GM12865 (cell line): ENCODE data around the gene PDLIM7.

Experiments
- DNase-seq: peaks from one replicate; pipeline ENCODE4 v3.0.0; 2010; ENCODE audit warnings: low read depth
- H3K4me3 ChIP-seq: 2 replicates; pipeline ENCODE4 v1.5.1; 2011; ENCODE audit warnings: mild to moderate bottlenecking, low read depth, low read length, control low read depth
- TF ChIP-seq, protein P1 (sequence below): IDR thresholded peaks from 2 replicates; pipeline ENCODE4 v1.5.1; 2011; ENCODE audit warnings: low read length, control low read depth, low read depth, inconsistent platforms; ENCODE audit not compliant: insufficient read depth; ENCODE audit errors: missing control alignments

PDLIM7 gene

DNA sequence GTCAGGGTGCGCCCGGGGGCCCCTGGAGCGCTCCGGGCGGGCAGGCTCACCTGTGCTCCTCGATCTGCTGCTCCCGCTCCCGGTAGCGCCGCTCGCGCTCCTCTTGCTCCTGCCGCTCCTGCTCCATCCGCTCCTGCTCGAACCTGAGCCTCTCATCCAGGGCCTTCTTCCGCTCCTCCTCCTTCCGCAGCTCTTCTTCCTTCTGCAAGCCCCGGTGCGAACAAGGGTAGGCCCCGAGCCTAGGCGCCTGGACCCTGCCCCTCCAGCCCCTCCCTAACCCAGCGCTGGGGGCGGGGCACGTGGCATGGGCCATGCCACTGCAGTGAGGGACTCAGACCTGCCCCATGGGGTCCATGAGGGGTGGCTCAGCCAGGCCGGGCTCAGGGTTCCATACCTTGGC lies 30.5 kb downstream of the PDLIM7 start:
- no peak overlapping the region for H3K4me3 ChIP-seq
- TF ChIP-seq, protein P1, sequence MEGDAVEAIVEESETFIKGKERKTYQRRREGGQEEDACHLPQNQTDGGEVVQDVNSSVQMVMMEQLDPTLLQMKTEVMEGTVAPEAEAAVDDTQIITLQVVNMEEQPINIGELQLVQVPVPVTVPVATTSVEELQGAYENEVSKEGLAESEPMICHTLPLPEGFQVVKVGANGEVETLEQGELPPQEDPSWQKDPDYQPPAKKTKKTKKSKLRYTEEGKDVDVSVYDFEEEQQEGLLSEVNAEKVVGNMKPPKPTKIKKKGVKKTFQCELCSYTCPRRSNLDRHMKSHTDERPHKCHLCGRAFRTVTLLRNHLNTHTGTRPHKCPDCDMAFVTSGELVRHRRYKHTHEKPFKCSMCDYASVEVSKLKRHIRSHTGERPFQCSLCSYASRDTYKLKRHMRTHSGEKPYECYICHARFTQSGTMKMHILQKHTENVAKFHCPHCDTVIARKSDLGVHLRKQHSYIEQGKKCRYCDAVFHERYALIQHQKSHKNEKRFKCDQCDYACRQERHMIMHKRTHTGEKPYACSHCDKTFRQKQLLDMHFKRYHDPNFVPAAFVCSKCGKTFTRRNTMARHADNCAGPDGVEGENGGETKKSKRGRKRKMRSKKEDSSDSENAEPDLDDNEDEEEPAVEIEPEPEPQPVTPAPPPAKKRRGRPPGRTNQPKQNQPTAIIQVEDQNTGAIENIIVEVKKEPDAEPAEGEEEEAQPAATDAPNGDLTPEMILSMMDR = no peak
- DNase-seq = no peak

DNA sequence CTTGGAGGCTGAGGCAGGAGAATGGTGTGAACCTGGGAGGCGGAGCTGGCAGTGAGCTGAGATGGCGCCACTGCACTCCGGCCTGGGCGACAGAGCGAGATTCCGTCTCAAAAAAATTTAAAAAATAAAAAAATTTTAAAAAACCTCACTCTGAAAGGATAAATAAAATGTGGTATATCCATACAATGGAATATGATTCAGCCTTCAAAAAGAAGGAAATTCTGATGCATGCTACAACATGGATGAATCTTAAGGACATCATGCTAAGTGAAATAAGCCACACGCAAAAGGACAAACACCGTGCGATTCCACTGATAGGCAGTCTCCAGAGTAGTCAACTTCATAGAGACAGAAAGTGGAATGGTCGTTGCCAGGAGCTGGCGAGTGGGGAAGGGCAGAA lies 32.4 kb downstream of the PDLIM7 start:
- no peak overlapping the region for H3K4me3 ChIP-seq
- TF ChIP-seq, protein P1 = no peak
- no peak for DNase-seq

DNA sequence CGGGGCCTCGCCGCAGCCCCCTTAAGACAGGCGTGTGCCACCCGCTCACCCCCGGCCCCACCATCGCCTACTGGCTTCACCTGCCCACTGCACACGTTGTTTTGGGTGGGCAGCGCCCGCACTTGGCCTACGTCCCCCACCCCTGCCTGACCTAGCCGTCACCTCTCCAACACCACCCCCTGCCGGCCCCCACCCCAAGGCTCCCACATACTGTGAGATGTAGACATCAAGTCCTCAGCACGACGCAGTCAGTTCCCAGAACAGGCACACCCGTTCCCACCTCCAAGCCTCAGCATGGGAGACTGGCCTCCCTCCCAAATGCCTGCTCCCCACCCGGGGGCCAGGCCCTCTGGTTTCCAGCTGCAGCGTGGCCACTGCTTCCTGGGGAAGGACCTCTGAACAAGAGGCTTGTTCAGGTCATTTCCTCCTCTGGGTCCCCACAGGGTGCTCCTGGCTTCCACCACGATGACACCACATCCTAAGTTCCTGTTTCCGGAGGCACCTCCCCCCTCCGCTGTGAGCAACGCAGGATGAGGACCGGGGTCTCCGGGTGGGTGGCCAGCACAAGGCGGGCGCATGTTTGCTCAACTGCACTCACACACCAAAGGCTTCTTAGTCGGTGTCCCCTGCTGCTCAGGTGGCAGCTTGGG lies 35.3 kb downstream of the PDLIM7 start:
- TF ChIP-seq, protein P1 = no peak
- H3K4me3 ChIP-seq = no peak overlapping the region
- no peak for DNase-seq

DNA sequence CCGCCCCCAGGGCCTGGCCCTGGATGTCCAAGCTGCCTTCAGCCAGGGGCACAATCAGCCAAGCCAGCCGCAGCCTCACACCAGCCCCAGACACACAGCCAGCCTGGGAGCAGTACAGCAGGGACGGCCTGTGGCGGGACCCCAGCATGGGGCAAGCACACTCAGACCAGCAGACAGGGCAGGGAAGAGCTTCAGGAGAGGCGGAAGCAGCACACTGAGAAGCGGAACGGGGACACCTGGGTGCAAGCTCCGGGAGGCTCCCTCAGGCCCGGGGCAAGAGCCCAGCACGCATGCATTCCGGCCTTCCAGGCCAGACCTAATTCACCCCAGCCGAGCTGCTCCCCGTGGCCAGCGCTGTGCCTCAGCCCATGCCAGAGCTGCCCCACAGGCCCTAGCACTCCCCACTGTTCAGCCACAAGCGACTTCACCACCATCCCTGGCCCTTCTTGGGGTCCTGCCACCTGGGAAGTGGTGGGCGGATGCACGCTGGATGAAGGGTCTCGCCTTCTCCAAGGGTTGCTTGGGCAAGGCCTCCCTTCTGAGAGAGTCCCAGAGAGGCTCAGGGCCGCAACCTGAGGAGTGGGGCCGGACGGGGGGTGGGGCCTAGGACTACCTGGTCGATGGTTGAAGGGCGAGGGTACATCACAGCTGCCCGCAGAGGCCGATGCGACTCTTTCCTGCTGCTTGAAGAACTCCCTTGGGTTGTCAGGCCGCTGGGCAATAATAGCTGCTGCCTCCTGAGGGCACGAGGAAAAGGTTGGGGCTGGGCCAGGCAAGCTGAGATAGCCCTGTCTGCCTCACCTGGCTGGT lies 37.4 kb downstream of the PDLIM7 start:
- TF ChIP-seq, protein P1 = no peak

DNA sequence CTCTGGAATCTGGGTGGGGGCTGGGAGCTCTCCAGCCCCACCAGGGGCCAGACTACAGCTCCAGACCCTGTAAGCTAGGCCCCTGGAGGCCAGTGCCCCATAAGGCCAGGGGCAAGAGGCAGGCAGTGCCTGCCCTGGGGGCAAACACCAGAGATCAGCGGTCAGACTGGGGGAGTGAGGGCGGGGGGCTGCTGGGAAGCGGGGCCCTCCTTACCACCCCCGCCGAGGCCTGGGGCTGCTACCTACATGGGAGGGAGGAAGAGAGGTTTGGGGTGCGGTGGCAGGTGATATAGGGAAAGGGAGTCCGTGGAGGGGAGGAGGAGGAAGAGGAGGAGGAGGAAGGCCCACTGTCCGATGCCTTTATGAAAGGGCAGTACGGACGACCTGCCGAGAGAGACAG lies 38.0 kb downstream of the PDLIM7 start:
- DNase-seq = no peak
- H3K4me3 ChIP-seq = no peak overlapping the region
- TF ChIP-seq, protein P1 = no peak

More for the DNA sequence above, 37.4 kb downstream of the PDLIM7 start:
- no peak for DNase-seq
- no peak overlapping the region for H3K4me3 ChIP-seq

DNA sequence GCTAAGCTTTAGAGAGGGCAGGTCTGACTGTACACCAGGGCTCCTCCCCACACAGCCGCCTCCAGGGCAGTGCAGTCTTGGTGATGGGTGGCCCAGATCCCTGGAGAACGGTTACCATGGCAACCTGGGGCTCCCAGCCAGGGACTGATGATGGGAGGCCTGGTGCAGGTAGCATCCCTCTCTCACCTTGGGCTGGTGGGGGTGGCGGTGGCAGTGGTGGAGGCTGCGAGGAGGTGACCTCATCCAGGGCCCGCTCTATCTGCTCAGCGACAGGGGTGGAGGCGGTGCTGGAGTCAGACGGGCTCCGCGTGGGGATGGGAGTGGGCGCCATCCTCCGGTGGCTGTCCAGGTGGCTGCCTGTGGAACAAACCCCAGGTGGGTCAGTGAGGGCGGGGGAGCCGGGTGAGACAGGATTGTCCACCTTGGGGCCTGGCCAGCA lies 38.5 kb downstream of the PDLIM7 start:
- H3K4me3 ChIP-seq = no peak overlapping the region
- TF ChIP-seq, protein P1 = no peak
- no peak for DNase-seq
